ENCODE results near the gene FRY. TPM values are rescaled to one million over a fixed set of nuclear protein-coding genes. Genes with fewer than 3 reads are reported as not detected.

FRY gene
- total RNA-seq, 2 experiments from 2014 or later, result 0.52 to 0.58 TPM

DNA sequence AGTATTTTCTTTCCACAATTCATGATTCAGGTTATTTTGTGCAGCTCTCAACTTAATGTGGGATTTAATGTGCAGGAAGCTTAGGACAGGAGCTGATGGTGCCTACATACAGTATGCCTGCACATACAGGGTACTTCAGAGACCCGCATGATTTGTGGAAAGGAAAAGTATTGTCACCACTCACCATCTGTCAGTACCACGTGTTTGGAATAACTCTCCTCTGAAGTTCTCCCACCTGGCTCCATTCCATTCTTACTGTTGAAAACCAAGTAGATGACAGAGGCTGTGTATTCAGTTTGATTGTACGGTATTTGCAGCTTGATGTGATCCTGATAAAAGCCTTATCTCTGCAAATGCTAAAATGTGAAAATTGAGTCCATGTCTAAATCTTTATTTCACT is 197.9 kb downstream of the FRY start:
- Mint-ChIP-seq H3K4me1 (no peaks in the 10 kb centered on the region), H3K4me3 (no peak overlapping the region), H3K27ac (no peak overlapping the region), H3K9me3 (no peaks in the 10 kb centered on the region), H3K27me3 (no peaks in the 10 kb centered on the region), H3K36me3 (no peaks in the 10 kb centered on the region)
- DNase-seq, result no peak

GRCh38 chr13:32232263-32232662 is 200.7 kb downstream of the FRY start:
- H3K9me3 Mint-ChIP-seq, result no peaks in the 10 kb centered on the region
- H3K4me1 Mint-ChIP-seq, result no peaks in the 10 kb centered on the region
- H3K27me3 Mint-ChIP-seq, result no peaks in the 10 kb centered on the region
- no peak overlapping the region for H3K27ac Mint-ChIP-seq
- no peaks in the 10 kb centered on the region for H3K36me3 Mint-ChIP-seq
- DNase-seq, result no peak
- H3K4me3 Mint-ChIP-seq, result no peak overlapping the region

GRCh38 chr13:32233062-32233461 is 201.5 kb downstream of the FRY start:
- H3K36me3 Mint-ChIP-seq, result no peaks in the 10 kb centered on the region
- DNase-seq, result no peak

GRCh38 chr13:32234914-32235313 is 203.3 kb downstream of the FRY start:
- Mint-ChIP-seq H3K27ac (no peak overlapping the region), H3K9me3 (no peaks in the 10 kb centered on the region), H3K27me3 (no peaks in the 10 kb centered on the region), H3K4me1 (no peaks in the 10 kb centered on the region), H3K4me3 (no peak overlapping the region), H3K36me3 (no peaks in the 10 kb centered on the region)
- DNase-seq, result no peak

More at GRCh38 chr13:32233062-32233461, 201.5 kb downstream of the FRY start:
- Mint-ChIP-seq H3K9me3 (no peaks in the 10 kb centered on the region), H3K4me1 (no peaks in the 10 kb centered on the region), H3K27ac (no peak overlapping the region), H3K4me3 (no peak overlapping the region), H3K27me3 (no peaks in the 10 kb centered on the region)

- Mint-ChIP-seq H3K4me1 (no peaks in the 10 kb centered on the region), H3K9me3 (no peaks in the 10 kb centered on the region), H3K36me3 (no peaks in the 10 kb centered on the region), H3K4me3 (no peak overlapping the region), H3K27ac (no peak overlapping the region), H3K27me3 (no peaks in the 10 kb centered on the region)
- DNase-seq, result no peak
Observed at GRCh38 chr13:32237681-32238080, 206.1 kb downstream of the FRY start.

DNA sequence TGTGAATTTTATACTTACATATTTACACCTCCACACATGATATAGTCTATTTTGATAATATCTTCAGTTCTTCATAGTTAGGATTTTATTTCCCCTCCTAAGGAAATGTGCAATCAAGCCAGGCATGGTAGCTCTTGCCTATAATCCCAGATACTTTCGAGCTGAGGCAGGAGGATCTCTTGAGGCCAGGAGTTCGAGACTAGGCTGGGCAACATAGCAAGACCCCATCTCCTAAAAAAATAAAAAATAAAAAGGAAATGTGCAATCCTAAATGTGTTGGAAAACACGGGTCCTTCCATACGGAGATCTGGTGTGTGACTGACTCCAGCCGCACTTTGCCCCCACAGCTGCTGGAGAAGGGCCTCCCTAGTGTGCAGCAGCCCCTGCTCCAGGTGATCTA is 212.1 kb downstream of the FRY start:
- no peaks in the 10 kb centered on the region for H3K4me1 Mint-ChIP-seq
- DNase-seq, result no peak
- H3K27ac Mint-ChIP-seq, result no peak overlapping the region
- no peaks in the 10 kb centered on the region for H3K27me3 Mint-ChIP-seq
- no peaks in the 10 kb centered on the region for H3K9me3 Mint-ChIP-seq
- no peaks in the 10 kb centered on the region for H3K36me3 Mint-ChIP-seq
- H3K4me3 Mint-ChIP-seq, result no peak overlapping the region

DNA sequence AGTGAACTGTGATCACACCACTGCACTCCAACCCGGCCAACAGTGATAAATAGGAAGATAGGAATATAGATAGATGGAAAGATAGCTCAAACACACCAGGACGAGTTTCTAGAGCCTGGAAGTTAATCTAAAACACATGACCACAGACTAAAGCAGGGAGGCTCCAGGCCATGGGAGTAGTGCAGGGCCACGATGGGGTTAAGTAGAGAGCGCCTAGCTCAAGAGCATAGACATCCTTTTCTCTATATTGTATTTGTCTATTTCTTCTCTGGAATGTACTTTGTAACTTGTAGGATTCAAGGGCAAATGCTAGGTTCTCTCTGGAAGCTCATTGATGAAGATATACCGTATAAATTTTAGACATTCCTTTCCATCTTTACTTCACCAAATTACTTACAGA is 214.0 kb downstream of the FRY start:
- Mint-ChIP-seq H3K36me3 (no peaks in the 10 kb centered on the region), H3K4me1 (no peaks in the 10 kb centered on the region)

GRCh38 chr13:32246468-32246867 is 214.9 kb downstream of the FRY start:
- Mint-ChIP-seq H3K4me3 (no peak overlapping the region), H3K36me3 (no peaks in the 10 kb centered on the region), H3K27ac (no peak overlapping the region), H3K9me3 (no peaks in the 10 kb centered on the region), H3K27me3 (no peaks in the 10 kb centered on the region), H3K4me1 (no peaks in the 10 kb centered on the region)
- DNase-seq, result peak; percentile 34

More for the DNA sequence above, 214.0 kb downstream of the FRY start:
- no peak overlapping the region for H3K27ac Mint-ChIP-seq
- no peak overlapping the region for H3K4me3 Mint-ChIP-seq
- H3K27me3 Mint-ChIP-seq, result no peaks in the 10 kb centered on the region
- no peak for DNase-seq
- no peaks in the 10 kb centered on the region for H3K9me3 Mint-ChIP-seq

GRCh38 chr13:32247887-32248286 is 216.3 kb downstream of the FRY start:
- Mint-ChIP-seq H3K27ac (no peak overlapping the region), H3K36me3 (no peaks in the 10 kb centered on the region), H3K4me1 (no peaks in the 10 kb centered on the region), H3K9me3 (no peaks in the 10 kb centered on the region), H3K27me3 (no peaks in the 10 kb centered on the region), H3K4me3 (no peak overlapping the region)
- no peak for DNase-seq

DNA sequence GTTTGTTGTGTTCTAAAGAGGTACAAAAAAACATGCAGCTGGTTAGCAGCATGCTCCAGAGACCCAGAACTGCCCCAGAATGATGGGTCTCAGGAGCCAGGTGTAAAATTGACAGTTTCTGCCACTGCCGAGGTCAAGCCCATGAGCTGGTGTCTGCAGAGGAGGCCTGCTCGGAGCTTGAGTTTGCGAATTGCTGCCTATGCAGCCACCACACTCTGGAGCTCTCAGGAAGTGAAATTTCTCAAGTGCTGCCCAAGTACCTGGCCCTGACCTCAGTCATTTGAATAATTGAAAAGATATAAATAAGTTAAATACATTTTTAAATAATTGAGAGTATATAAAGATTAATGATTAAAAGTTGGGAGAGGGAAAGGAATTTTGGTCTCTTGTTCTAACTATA is 217.2 kb downstream of the FRY start:
- Mint-ChIP-seq H3K4me3 (no peak overlapping the region), H3K4me1 (no peaks in the 10 kb centered on the region), H3K9me3 (no peaks in the 10 kb centered on the region), H3K27ac (no peak overlapping the region), H3K36me3 (no peaks in the 10 kb centered on the region), H3K27me3 (no peaks in the 10 kb centered on the region)
- DNase-seq, result no peak

DNA sequence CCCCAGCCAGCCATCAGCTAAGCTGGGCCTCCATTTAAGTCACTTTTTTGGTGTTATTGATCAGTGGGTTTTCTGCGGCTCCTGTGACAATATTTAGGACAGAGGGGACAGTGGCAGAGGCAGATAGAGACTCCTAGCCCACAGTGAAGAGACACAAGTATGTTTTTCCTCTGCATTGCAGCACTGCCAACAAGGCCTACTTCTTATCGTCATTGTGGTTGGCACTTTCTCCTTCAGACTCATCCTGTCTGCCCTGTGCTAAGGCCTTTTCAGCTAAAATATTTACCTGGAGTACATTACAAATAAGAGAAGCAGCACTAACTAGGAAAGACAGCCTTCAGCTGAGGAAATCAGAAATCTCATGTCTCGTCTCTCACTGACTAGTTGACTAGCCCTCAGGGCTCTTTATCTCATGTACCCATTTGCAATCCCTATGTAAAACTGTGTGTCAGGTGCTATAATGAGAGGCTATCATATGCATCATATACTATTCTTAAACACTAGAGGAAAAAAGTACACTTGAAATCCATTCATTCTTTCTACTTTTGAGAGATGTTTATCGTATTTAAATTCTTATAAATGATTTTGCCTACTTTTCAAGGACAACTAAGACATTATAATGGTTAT is 221.4 kb downstream of the FRY start:
- Mint-ChIP-seq H3K36me3 (no peaks in the 10 kb centered on the region), H3K27me3 (no peaks in the 10 kb centered on the region), H3K27ac (no peak overlapping the region), H3K9me3 (no peaks in the 10 kb centered on the region), H3K4me3 (no peak overlapping the region), H3K4me1 (no peaks in the 10 kb centered on the region)
- DNase-seq, result no peak

- H3K36me3 Mint-ChIP-seq, result no peaks in the 10 kb centered on the region
- DNase-seq, result no peak
- H3K4me1 Mint-ChIP-seq, result no peaks in the 10 kb centered on the region
- no peaks in the 10 kb centered on the region for H3K9me3 Mint-ChIP-seq
- H3K4me3 Mint-ChIP-seq, result no peak overlapping the region
- no peaks in the 10 kb centered on the region for H3K27me3 Mint-ChIP-seq
- no peak overlapping the region for H3K27ac Mint-ChIP-seq
Observed at GRCh38 chr13:32253911-32254399, 222.4 kb downstream of the FRY start.

DNA sequence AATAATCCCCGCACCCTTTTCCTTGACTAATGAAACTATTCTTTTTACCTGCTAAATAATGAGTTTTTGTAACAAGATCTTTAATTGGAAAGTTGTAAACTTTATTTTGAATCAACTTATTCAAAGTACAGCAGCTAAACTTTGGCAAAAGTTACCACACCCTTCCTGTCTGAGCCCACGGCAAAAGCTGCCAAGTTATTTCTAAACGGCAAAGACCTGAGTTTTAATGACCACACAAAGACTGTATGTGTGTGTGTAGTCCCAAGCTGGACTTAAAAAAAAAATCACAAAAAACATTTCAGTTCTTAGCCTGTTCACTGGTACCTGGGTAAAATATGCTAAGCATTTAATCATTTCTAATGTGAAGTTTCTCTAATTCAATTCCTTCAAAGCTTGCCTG is 222.8 kb downstream of the FRY start:
- no peaks in the 10 kb centered on the region for H3K27me3 Mint-ChIP-seq
- H3K27ac Mint-ChIP-seq, result no peak overlapping the region
- no peaks in the 10 kb centered on the region for H3K36me3 Mint-ChIP-seq
- no peak for DNase-seq
- no peaks in the 10 kb centered on the region for H3K9me3 Mint-ChIP-seq
- no peaks in the 10 kb centered on the region for H3K4me1 Mint-ChIP-seq
- no peak overlapping the region for H3K4me3 Mint-ChIP-seq

DNA sequence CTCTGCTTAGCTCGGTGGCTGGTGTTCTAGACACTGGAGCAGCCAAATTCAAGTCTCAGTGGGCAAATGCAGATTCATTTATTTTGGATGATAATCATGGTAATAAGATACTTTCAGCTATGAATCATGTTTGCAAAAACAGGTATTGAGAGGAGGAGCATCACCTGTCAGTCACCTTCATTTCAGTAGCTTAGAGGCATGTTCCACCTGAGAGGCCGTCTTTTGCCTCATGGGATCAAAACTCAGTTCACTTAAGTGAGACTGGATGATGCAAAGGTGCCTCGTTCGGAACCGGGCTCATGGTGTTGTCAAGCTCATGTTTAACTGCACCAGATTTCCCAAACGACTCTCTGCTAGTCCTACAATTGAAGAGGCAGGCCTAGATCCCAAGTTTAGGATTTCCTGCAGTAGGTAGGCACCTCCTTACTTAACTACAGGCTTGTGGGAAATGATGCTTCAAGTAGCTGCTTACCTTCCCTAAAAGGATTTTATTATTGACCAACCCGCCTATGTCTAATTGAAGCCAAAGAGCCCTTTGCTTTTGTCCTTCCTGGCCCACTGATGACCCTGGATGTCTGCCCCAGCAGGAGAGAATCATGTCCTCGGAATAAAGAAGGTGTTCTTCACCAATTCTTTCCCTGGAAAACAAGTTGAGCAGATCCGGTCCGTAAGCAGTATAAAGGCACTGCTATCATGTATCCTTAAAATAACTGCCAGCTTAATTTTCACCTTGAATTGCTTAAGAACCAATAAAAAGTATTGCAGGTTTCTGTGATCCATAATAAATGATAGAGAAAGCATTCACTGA is 223.5 kb downstream of the FRY start:
- H3K4me3 Mint-ChIP-seq, result no peak overlapping the region

GRCh38 chr13:32255724-32256109 is 224.1 kb downstream of the FRY start:
- no peak for DNase-seq
- H3K9me3 Mint-ChIP-seq, result no peaks in the 10 kb centered on the region
- H3K27ac Mint-ChIP-seq, result no peak overlapping the region
- no peaks in the 10 kb centered on the region for H3K36me3 Mint-ChIP-seq
- H3K4me1 Mint-ChIP-seq, result no peaks in the 10 kb centered on the region
- no peaks in the 10 kb centered on the region for H3K27me3 Mint-ChIP-seq
- no peak overlapping the region for H3K4me3 Mint-ChIP-seq

More for the DNA sequence above, 223.5 kb downstream of the FRY start:
- Mint-ChIP-seq H3K9me3 (no peaks in the 10 kb centered on the region), H3K27ac (no peak overlapping the region), H3K27me3 (no peaks in the 10 kb centered on the region), H3K36me3 (no peaks in the 10 kb centered on the region), H3K4me1 (no peaks in the 10 kb centered on the region)
- no peak for DNase-seq

GRCh38 chr13:32256243-32256642 is 224.7 kb downstream of the FRY start:
- Mint-ChIP-seq H3K36me3 (no peaks in the 10 kb centered on the region), H3K27ac (no peak overlapping the region), H3K9me3 (no peaks in the 10 kb centered on the region), H3K27me3 (no peaks in the 10 kb centered on the region), H3K4me1 (no peaks in the 10 kb centered on the region), H3K4me3 (no peak overlapping the region)
- DNase-seq, result no peak
